GM21737 (cell line): ENCODE results near the gene EMILIN1.
"Not testable (repeated sequence)": the region's sequence is repeated elsewhere in the genome, so short reads cannot be mapped to it uniquely, and the experiment has no call there.

ENCODE experiments used
- ATAC-seq: cut with Tn5 transposase; IDR thresholded peaks from one replicate; pipeline ENCODE4 v1.9.1; 2021; ENCODE audit warnings: mild to moderate bottlenecking, moderate library complexity; ENCODE audit not compliant: unreplicated experiment

Gene EMILIN1

DNA sequence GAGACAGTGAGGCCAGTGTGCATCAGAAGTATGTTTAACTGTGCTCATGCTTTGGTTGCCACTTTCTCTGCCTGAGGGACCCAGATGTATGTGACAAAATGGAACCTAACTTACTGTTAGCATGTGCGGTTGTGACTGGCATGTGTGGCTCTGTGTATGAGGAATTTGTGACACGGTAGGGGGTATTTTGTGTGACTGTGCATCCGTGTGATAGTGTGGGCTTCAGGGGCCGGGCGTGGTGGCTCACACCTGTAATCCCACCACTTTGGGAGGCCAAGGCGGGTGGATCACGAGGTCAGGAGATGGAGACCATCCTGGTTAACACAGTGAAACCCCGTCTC, 40.9 kb downstream of the EMILIN1 start:
- ATAC-seq = not testable (repeated sequence)

DNA sequence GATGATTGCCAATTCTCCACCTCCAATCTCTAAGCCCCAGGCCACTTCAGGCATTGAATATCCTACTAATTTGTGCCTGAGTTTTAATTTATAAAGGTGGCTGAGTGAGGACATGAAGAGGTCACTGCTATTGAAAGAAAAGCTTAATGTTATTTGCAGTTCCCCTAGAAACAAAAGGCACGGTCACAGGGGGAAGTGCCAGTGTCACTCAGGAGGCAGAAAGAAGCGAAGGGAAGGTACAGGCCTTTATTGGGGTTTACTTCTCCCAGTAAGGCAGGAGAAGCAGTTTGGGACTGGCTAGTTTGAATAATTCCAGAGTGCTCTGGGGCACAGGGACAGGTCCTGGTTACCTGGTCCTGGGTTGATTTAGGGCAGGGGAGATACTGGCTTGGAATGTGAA, 43.5 kb downstream of the EMILIN1 start:
- ATAC-seq = no peak

DNA sequence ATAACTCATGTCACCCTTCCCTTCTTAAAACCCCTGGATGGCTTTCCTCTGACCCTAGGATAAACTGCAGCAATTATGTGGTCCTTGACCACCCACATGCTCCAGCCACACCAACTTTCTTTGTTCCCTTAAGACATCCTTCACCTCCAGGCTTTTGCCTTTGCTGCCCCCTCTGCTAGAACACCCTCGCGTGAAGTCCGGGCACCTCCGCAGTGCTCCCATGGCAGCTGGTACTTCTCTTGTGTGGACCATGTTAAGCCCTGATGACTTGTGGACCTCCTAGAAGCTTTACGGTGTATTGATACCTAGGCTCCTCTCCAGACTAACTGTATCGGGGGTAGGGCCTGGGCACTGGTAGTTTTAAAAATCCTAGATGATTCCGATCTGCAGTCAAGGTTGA, 44.4 kb downstream of the EMILIN1 start:
- ATAC-seq = no peak

DNA sequence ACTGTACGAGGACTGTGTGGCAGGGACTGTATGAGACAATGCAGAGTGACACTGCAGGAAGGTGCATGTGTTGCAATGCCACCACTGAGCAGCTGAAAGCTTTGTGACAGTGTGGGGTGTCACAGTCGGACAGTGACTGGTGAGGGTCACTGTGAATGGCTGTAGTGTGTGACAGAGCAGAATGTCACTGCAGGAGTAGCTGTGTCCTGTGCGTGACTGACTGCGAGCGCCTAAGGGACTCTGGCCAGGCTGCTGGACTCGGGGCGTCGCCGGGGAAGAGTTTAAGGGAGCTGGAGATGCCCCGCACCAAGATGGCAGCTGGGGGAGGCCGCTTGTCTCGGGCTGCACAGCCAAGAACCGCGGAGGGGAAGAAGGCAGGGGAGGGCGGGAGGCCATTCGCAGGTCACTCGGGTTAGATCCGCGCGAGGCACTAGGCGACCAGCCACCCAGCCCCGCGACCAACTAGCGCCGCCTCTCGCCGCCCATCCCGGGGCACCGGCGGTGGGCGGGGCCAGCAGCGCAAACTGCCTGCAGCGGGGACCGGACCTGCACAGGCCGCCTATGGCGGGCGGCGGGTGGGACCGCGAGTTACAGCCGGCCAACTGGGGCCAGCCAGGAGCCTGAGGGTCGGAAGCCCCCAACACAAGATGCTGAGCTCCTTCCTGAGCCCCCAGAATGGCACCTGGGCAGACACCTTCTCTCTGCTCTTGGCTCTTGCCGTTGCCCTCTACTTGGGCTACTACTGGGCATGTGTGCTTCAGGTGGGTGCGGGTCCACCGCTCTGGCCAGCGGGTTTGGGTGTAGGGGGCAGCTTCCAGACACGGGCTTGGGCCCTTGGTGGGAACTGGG, 45.1 kb downstream of the EMILIN1 start, which contains the start of gene ABHD1:
Gene ABHD1, plus strand, starts transcription at position 514 of the 849 bp plus-strand sequence. Its CDS starts 134 bp downstream, at position 648.
- peak; percentile 71 for ATAC-seq

DNA sequence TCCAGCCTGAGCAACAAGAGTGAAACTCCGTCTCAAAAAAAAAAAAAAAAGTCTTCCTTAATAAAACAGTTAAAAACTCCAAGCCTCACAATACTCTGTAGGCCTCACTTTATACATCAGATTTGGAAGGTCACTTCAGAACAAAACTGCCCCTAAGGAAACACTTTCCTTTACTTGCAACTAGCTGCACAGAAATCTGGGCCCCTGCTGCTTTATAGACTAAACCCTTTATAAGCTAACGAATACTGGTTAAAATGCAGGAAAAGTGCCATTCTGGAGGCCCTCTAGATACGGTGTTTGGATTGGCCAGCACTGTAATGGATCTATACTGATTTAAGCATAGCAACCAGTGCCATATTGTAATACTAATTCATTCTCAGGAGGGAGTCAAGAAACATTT, 46.7 kb downstream of the EMILIN1 start:
- ATAC-seq = no peak

DNA sequence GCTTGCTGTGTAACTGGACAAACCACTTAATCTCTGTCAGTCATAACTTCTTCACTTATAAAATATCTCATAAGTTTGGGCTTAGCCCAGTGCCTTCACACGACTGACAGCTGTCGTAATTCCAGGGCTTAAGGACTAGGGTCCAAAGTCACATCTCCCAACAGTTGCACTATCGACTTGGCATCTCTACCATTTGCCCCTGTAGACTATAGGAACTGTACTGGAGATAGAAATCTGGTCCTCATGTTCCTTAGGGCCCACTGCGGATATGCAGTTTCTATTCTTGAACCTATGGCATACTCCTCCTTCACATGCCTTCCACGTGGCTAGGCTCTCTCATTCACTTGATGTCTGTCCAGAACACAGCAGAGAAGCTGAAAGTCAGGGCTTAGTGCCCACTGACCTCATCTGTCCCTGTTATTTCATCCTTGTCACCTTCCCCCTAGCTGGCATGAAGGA, 47.9 kb downstream of the EMILIN1 start:
- ATAC-seq = no peak

DNA sequence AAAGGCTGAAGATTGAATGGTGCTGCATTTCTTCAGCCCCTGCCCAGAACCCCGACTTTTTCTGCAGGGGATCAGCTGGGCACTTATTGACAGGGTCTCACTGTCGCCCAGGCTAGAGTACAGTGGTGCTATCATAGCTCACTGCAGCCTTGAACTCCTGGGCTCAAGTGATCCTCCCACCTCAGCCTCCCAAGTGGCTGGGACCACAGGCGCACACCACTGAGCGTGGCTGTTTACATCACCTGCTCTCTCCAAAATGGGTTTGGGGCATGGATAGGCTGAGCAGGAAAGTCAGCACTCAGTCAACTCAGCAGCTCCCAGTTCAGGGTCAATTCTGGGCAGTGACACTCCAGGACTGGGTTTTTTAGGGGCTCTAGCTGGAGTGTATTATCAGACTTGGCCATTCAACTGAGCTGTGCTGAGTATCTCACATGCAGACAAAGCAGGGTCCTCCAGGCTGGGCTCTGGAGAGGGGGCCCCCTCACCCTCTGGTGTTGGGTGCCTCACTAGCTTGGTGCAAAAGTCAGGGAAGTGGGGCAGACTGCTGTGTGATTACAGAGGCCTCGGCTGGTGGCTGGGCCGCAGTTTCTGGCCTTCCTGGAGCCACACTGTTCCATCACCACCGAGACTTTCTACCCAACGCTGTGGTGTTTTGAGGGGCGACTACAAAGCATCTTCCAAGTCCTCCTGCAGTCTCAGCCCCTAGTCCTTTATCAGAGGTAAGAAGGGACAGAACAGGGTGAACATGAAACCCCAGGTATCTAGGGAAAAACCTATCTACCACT, 49.7 kb downstream of the EMILIN1 start:
- no peak for ATAC-seq

DNA sequence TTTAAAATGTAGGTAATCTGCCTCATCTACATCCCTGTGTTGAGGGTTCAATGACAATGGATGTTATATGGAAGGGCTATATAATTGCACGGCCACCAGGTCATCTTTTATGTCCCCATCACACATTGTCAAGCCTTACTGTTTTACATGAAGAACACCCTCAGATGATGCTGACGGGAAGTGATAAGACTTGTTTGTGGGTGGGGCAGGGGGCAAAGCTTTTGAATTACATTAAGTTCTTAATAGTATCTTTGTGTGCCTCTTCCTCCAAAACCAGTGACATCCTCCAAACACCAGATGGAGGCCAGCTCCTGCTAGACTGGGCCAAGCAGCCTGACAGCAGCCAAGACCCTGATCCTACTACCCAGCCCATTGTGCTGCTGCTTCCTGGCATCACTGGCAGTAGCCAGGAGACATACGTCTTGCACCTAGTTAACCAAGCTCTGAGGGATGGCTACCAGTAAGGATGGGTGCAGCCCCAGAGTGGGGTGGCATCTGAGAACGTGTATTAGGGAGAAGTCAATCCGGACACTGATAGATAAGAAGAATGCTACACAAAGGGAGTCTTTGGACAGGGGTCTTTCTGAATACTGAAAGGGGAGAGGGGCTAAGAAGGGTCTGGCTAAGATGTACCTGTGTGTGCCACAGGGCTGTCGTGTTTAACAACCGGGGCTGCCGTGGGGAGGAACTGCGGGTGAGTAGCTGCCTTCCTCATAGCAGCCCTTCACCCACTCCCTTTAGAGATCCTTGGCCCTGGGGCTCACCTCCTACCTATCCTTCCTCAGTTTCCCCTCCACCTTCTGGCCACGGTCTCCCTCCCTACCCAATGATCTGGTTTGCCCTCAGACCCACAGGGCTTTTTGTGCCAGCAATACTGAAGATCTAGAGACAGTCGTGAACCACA, 50.5 kb downstream of the EMILIN1 start:
- ATAC-seq = no peak

DNA sequence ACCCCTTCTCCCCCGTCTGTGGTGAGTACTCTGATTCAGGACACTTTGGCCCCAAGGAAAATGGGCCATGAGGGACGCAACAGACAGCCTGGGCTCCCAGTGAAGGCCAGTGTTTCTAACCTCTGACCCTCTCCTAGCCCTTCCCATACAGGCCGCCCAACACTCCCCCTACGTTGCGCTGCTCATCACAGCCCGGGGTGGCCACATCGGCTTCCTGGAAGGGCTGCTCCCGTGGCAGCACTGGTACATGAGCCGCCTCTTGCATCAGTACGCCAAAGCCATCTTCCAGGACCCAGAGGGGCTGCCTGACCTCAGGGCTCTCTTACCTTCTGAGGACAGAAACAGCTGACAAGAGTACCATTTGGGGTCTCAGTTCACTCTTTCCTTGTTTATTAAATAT, 52.0 kb downstream of the EMILIN1 start:
- no peak for ATAC-seq

DNA sequence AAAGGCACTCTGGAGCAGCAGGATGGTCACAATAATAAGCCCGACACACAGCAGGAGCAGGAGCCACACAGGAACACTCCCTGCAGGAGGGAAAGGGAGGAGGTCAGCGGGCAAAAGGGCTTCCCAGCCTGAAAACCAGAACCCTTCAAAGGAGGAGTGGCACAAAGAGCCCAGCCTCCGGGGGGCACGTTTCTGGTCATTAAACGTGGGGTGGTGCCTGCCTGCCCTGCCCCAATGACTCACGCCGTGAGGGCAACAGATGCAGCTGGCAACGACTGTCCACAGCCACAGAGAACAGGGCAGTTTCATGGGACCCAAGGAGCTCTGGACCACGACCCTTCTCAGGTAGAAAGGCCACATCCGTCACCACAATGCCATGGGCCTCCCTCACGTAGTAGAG, 53.0 kb downstream of the EMILIN1 start:
- ATAC-seq = no peak

DNA sequence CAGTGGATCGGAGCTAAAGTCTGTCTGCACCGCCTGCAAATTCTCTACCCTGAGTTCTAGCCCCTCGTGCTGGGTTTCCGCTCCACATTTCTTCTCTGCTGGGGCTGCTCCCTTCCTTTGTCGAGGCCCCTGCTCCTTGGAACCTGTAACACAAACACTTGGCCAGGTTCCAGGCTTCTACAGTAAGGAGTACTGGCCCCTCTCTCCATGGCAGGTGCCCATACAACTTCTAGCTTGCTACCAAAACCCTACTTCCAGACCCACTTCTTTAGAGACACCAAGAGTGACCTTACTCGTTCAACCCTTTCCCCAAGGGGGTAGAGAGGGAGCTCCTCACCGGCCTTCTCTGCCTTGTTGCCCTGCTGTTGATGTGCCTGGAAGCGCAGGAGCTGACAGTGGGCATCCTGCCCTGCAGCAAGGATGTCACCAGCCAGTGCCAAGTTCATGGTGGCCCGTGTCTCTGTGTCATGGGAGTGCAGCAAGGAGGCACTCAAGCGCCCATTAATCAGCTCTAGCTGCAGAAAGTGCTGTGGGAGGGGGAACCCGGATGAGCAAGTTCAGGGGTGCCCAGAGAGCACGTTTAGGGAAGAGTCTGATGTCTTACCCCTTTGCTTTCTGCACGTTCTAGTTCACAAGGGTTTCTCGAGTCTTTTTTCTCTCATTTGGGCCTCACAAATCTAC, 54.9 kb downstream of the EMILIN1 start:
- ATAC-seq = no peak

DNA sequence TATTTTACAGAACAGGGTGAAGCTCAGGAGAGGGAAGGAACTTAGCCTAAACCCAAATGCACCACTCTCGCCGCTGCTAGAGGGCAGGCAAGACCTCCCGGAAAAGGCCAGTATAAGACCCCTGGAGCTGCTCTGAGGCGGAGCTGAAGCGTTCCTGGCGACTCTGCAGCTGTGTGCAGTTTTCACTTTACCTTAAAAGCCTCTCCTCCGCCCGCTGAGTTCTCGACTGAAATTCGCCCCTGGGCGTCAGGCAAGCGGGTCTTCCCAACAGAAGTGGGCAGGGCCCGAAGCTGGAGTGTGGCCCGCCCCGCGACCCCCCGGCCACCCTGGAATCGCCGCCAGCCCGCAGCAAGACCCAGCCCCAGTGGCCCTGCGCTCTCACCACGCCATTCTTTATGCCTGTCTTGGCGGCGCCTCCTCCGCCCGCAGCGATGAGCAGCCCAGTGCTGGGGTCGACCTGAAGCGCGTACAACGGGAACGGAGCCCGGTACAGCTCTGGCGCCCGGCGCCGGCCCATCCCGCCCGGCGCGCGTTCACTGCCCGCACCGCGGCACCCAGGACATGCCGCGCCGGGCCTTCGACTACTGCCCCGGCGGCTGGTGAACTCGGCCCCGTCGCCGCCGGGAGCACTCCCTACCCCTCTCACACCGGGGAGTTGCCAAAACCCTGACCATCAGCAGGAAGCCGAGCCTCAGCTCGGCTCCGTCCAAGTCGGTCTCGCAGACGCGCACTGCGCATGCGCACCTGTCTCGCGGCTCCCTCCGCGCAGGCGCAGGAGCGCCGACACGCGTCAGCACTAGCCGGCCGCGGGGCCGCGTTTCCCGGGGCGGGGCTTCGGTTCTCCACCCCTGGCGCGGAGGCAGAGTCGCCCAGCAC, 55.7 kb downstream of the EMILIN1 start, which contains the start of gene PREB:
Gene PREB, minus strand, starts transcription at position 732 of the 876 bp plus-strand sequence. Its CDS starts 215 bp downstream, at position 517.
- peak; percentile 71 for ATAC-seq

DNA sequence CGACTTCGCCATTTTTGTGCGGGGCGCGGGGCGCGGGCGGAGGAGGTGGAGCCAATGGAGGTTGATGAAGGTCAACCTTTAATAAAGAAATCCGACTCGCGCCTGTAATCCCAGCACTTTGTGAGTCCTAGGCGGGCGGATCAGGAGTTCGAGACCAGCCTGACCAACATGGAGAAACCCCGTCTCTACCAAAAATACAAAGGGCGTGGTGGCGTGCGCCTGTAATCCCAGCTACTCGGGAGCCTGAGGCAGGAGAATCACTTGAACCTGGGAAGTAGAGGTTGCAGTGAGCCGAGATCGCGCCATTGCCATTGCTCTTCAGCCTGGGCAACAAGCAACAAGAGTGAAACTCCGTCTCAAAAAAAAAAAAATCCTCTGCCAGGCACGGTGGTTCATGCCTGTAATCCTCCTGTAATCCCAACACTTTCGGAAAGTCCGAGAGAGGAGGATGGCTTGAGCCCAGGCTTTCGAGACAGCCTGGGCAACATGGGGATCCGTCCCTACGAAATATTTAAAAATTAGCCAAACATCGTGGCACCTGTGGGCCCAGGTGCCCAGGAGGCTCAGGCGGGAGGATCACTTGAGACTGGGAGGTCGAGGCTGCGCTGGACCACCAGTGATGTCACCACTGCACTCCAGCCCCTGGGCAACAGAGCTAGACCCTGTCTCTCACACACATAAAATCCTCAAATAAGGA, 56.5 kb downstream of the EMILIN1 start:
- no peak for ATAC-seq

DNA sequence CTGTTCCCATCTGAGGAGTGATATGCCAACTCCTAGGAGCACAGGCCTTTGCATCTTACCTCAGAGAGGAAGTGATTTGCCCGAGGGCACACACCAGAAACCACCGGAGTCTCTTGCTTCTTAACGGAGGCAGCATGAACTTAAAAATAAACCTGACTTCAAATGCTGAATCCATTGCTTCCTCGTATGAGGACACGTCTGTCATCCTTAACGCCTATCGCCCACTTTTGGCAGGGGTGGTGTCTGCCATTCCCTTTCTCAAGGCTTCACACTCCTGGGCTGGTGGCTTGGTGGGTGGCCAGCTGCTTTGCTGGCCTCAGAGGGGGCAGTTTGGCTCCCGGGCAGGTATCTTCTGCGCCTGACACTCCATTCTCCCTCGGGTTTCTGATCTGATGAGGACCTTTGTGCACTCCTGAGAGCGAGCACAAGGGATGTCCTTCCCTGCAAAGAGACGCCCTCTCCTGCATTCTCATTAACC, 57.1 kb downstream of the EMILIN1 start:
- no peak for ATAC-seq
